Measurements from ENCODE around the gene KLHL33. TPM values are rescaled to one million over a fixed set of nuclear protein-coding genes. Genes with fewer than 3 reads are reported as not detected.

Gene KLHL33
- total and polyA plus RNA-seq, 7 donors: 0.23 to 1.4 (median 0.41) TPM

GRCh38 chr14:20377171-20377570 is 58.8 kb downstream of the KLHL33 start:
- Histone ChIP-seq H3K27ac (no peak overlapping the region), H3K27me3 (no peaks in the 10 kb centered on the region), H3K4me3 (no peak overlapping the region), H3K4me1 (no peaks in the 10 kb centered on the region), H3K9me3 (no peaks in the 10 kb centered on the region), H3K36me3 (peaks cover 81 to 100% (median 94%) of the 10 kb centered on the region in 4 donors)
- intact Hi-C loops (cut with DNase I): no loop called here
- TF ChIP-seq POLR2AphosphoS5 (IDR thresholded peaks at IDR 0.05): no peak
- TF ChIP-seq POLR2A (IDR thresholded peaks at IDR 0.05): no peak
- no peak for TF ChIP-seq EP300 (IDR thresholded peaks at IDR 0.05)
- no peak for DNase-seq
- 97 to 100% methylated on average over 2 of the region's 2 CpGs for WGBS, 2 donors

DNA sequence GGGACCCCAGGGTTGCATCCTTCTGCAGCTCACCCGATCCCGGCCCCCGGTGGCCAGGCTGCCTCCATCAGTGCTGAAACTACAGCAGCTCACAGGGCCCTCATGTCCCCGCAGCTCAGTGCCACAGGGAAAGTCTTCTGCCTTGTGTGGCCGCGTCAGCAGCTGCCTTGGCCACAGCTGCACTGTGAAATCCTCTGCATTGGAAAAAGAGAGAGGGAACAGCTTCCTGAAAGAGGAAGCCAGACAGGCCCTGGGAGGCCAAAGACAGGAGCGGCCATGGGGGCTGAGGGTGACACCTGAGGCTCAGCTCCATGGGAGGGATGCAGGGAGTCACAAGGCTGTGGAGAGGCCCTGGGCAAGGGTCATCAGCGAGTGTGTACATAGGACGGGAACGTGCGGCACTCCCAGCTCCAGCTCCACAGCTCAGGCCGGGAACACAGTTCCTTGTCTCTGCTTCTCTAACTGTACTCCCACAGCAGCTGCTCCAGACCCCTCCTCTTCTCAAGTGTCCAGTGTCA is 59.8 kb downstream of the KLHL33 start:
- no peak for DNase-seq
- intact Hi-C loops (cut with DNase I): no loop called here
- TF ChIP-seq POLR2A (IDR thresholded peaks at IDR 0.05) (no peak), CTCF (IDR thresholded peaks at IDR 0.05) (no peak), POLR2AphosphoS5 (IDR thresholded peaks at IDR 0.05) (no peak), EP300 (IDR thresholded peaks at IDR 0.05) (no peak)
- no peak overlapping the region for H3K27ac ChIP-seq
- H3K4me1 ChIP-seq: no peaks in the 10 kb centered on the region
- no peaks in the 10 kb centered on the region for H3K27me3 ChIP-seq
- 32 to 71% methylated on average over 12 of the region's 12 CpGs for WGBS, 2 donors
- H3K9me3 ChIP-seq: no peaks in the 10 kb centered on the region
- peaks cover 79 to 100% (median 93%) of the 10 kb centered on the region in 4 donors for H3K36me3 ChIP-seq
- H3K4me3 ChIP-seq: no peak overlapping the region

Small RNA genes within 50 kb of the gene (small RNA-seq; reads per million reads assigned to genes)
- gene RNA5SP382: 0.43 to 3.1 (median 0.66) reads per million in 3 donors

Other genes starting within 250 kb of the KLHL33 start
- not detected for gene OR11G2, start 245.3 kb downstream of the KLHL33 start, total RNA-seq
- gene OR11G2, start 245.3 kb downstream of the KLHL33 start, polyA plus RNA-seq: not detected
- not detected for gene OR11H6, start 212.5 kb downstream of the KLHL33 start, total RNA-seq
- not detected for gene OR11H6, start 212.5 kb downstream of the KLHL33 start, polyA plus RNA-seq
- gene OR11H7, start 207.2 kb downstream of the KLHL33 start, total RNA-seq: not detected
- gene OR11H7, start 207.2 kb downstream of the KLHL33 start, polyA plus RNA-seq: not detected
- gene OR11H4, start 196.9 kb downstream of the KLHL33 start, total RNA-seq: not detected
- gene OR11H4, start 196.9 kb downstream of the KLHL33 start, polyA plus RNA-seq: not detected
- 10 to 100 TPM in 2 of 4 donors, 1 to 10 TPM in 2; 6.8 to 16.3 (median 10.1) TPM for gene TTC5, start 130.2 kb downstream of the KLHL33 start, total RNA-seq
- gene TTC5, start 130.2 kb downstream of the KLHL33 start, polyA plus RNA-seq: 1 to 10 TPM; 3.6 to 6.5 (median 5.3) TPM
- 10 to 100 TPM; 43.2 to 55.8 (median 44.4) TPM for gene CCNB1IP1, start 102.9 kb downstream of the KLHL33 start, total RNA-seq
- 10 to 100 TPM; 31.2 to 54.1 (median 44.4) TPM for gene CCNB1IP1, start 102.9 kb downstream of the KLHL33 start, polyA plus RNA-seq
- 10 to 100 TPM in 3 of 4 donors, 1 to 10 TPM in 1; 7.4 to 14.3 (median 10.6) TPM for gene PARP2, start 92.5 kb downstream of the KLHL33 start, total RNA-seq
- 10 to 100 TPM in 1 of 3 donors, 1 to 10 TPM in 2; 6.0 to 11.8 (median 7.4) TPM for gene PARP2, start 92.5 kb downstream of the KLHL33 start, polyA plus RNA-seq
- gene TEP1, start 22.7 kb downstream of the KLHL33 start, total RNA-seq: 10 to 100 TPM; 12.7 to 42.7 (median 19.6) TPM
- 10 to 100 TPM; 19.2 to 43.7 (median 22.9) TPM for gene TEP1, start 22.7 kb downstream of the KLHL33 start, polyA plus RNA-seq
- gene OSGEP, start 18.6 kb upstream of the KLHL33 start, total RNA-seq: 10 to 100 TPM; 34.1 to 65.6 (median 50.7) TPM
- 10 to 100 TPM; 21.0 to 49.4 (median 29.8) TPM for gene OSGEP, start 18.6 kb upstream of the KLHL33 start, polyA plus RNA-seq
- 100 to 1,000 TPM; 118 to 181 (median 146) TPM for gene APEX1, start 19.1 kb upstream of the KLHL33 start, total RNA-seq
- 100 to 1,000 TPM in 1 of 3 donors, 10 to 100 TPM in 2; 84.4 to 150 (median 99.7) TPM for gene APEX1, start 19.1 kb upstream of the KLHL33 start, polyA plus RNA-seq
- gene PIP4P1, start 25.3 kb upstream of the KLHL33 start, total RNA-seq: 10 to 100 TPM; 18.9 to 28.0 (median 22.8) TPM
- 10 to 100 TPM; 30.3 to 40.9 (median 32.4) TPM for gene PIP4P1, start 25.3 kb upstream of the KLHL33 start, polyA plus RNA-seq
- gene PNP, start 33.2 kb upstream of the KLHL33 start, total RNA-seq: 10 to 100 TPM in 2 of 4 donors, 1 to 10 TPM in 2; 5.5 to 32.3 (median 10.6) TPM
- gene PNP, start 33.2 kb upstream of the KLHL33 start, polyA plus RNA-seq: 100 to 1,000 TPM in 2 of 3 donors, 10 to 100 TPM in 1; 60.7 to 121 (median 104) TPM
- gene RNASE10, start 69.4 kb upstream of the KLHL33 start, total RNA-seq: not detected
- under 1 TPM in 1 of 3 donors, not detected in 2; 0.12 TPM for gene RNASE10, start 69.4 kb upstream of the KLHL33 start, polyA plus RNA-seq
- gene RNASE9, start 124.9 kb upstream of the KLHL33 start, total RNA-seq: not detected
- not detected for gene RNASE9, start 124.9 kb upstream of the KLHL33 start, polyA plus RNA-seq
- gene RNASE11, start 151.8 kb upstream of the KLHL33 start, total RNA-seq: not detected
- not detected for gene RNASE11, start 151.8 kb upstream of the KLHL33 start, polyA plus RNA-seq
- gene RNASE12, start 155.2 kb upstream of the KLHL33 start, total RNA-seq: not detected
- not detected for gene RNASE12, start 155.2 kb upstream of the KLHL33 start, polyA plus RNA-seq
- not detected for gene OR6S1, start 205.5 kb upstream of the KLHL33 start, total RNA-seq
- not detected for gene OR6S1, start 205.5 kb upstream of the KLHL33 start, polyA plus RNA-seq
- 100 to 1,000 TPM in 1 of 4 donors, 10 to 100 TPM in 3; 44.0 to 138 (median 65.5) TPM for gene RNASE4, start 248.4 kb upstream of the KLHL33 start, total RNA-seq
- gene RNASE4, start 248.4 kb upstream of the KLHL33 start, polyA plus RNA-seq: 10 to 100 TPM; 11.4 to 46.3 (median 15.5) TPM

All from sigmoid colon (tissue), 7 donors.